ENCODE measurements around the gene CSKMT. TPM values are rescaled to one million over a fixed set of nuclear protein-coding genes. Genes with fewer than 3 reads are reported as not detected.

Gene CSKMT
- total RNA-seq, 1 donor from 2014 or later = 28.0 TPM

- no peaks in the 10 kb centered on the region for H3K9me3 Mint-ChIP-seq
- peak overlapping the region; percentile 95 for H3K27ac Mint-ChIP-seq
- H3K4me1 Mint-ChIP-seq (ENCODE audit: unreplicated experiment) = peaks cover 14% of the 10 kb centered on the region
- no peaks in the 10 kb centered on the region for H3K27me3 Mint-ChIP-seq
- DNase-seq (ENCODE audit: extremely low spot score, unreplicated experiment) = no peak
- H3K36me3 Mint-ChIP-seq = peaks cover 6% of the 10 kb centered on the region
- TF ChIP-seq CTCF (conservative IDR thresholded peaks at IDR 0.05) = no peak
- peak overlapping the region; percentile 98 for H3K4me3 Mint-ChIP-seq
These were observed 617 bp downstream of the CSKMT start for GRCh38 chr11:62665599-62666258.

DNA sequence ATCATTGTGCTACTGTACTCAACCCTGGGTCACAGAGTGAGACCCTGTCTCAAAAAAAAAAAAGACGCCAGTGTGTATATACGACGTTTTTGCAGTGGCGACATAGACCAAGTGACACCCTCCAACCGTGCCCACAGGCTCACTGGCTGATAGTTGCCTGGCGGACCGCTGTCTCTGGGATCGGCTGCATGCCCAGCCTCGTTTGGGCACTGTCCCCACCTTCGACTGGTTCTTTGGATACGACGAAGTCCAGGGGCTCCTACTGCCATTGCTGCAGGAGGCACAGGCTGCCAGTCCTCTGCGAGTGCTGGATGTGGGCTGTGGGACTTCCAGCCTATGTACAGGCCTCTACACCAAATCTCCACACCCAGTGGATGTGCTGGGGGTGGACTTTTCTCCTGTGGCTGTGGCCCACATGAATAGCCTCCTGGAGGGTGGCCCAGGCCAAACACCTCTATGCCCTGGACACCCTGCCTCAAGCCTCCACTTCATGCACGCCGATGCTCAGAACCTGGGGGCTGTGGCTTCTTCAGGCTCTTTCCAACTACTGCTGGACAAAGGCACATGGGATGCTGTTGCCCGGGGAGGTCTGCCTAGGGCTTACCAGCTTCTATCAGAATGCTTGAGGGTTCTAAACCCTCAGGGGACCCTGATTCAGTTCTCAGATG lies 1.3 kb downstream of the CSKMT start:
- H3K9me3 Mint-ChIP-seq = no peaks in the 10 kb centered on the region
- peaks cover 21% of the 10 kb centered on the region for H3K4me1 Mint-ChIP-seq (ENCODE audit: unreplicated experiment)
- DNase-seq (ENCODE audit: extremely low spot score, unreplicated experiment) = no peak
- no peaks in the 10 kb centered on the region for H3K27me3 Mint-ChIP-seq
- no peak for TF ChIP-seq CTCF (conservative IDR thresholded peaks at IDR 0.05)
- H3K4me3 Mint-ChIP-seq = peak overlapping the region; percentile 98
- H3K36me3 Mint-ChIP-seq = peaks cover 6% of the 10 kb centered on the region
- peak overlapping the region; percentile 95 for H3K27ac Mint-ChIP-seq

DNA sequence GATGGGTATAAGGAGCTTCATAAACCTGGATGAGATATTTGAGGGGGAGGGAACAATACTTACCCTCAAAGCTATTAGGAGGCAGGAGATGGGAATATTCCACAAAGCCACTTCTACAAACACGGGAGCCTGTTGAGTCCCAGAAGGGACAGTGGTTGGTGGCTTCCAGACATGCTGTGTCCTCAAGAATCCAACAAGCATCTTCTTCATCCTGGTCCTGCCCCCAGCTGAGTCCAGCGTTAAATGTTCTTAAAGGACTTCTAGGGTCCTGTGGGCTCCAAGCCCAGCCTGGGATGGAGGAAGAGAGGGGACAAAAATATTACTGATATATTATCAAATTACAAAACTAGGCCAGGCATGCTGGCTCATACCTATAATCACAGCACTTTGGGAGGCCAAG lies 2.3 kb downstream of the CSKMT start:
- no peak for TF ChIP-seq CTCF (conservative IDR thresholded peaks at IDR 0.05)
- no peaks in the 10 kb centered on the region for H3K9me3 Mint-ChIP-seq
- H3K4me1 Mint-ChIP-seq (ENCODE audit: unreplicated experiment) = peaks cover 24% of the 10 kb centered on the region
- peak overlapping the region; percentile 49 for H3K27ac Mint-ChIP-seq
- DNase-seq (ENCODE audit: extremely low spot score, unreplicated experiment) = no peak
- H3K36me3 Mint-ChIP-seq = peaks cover 9% of the 10 kb centered on the region
- no peaks in the 10 kb centered on the region for H3K27me3 Mint-ChIP-seq
- peak overlapping the region; percentile 98 for H3K4me3 Mint-ChIP-seq

GRCh38 chr11:62669420-62670161 lies 4.5 kb downstream of the CSKMT start:
- DNase-seq (ENCODE audit: extremely low spot score, unreplicated experiment) = no peak
- Mint-ChIP-seq H3K4me3 (peak overlapping the region; percentile 100), H3K27ac (peak overlapping the region; percentile 54), H3K36me3 (peaks cover 7% of the 10 kb centered on the region), H3K4me1 (ENCODE audit: unreplicated experiment) (peaks cover 24% of the 10 kb centered on the region), H3K27me3 (no peaks in the 10 kb centered on the region), H3K9me3 (no peaks in the 10 kb centered on the region)
- no peak for TF ChIP-seq CTCF (conservative IDR thresholded peaks at IDR 0.05)

GRCh38 chr11:62671236-62671607 lies 6.1 kb downstream of the CSKMT start:
- Mint-ChIP-seq H3K4me1 (ENCODE audit: unreplicated experiment) (peaks cover 24% of the 10 kb centered on the region), H3K27ac (peak overlapping the region; percentile 95), H3K9me3 (no peaks in the 10 kb centered on the region), H3K4me3 (peak overlapping the region; percentile 100), H3K36me3 (peaks cover 9% of the 10 kb centered on the region), H3K27me3 (no peaks in the 10 kb centered on the region)
- no peak for TF ChIP-seq CTCF (conservative IDR thresholded peaks at IDR 0.05)
- no peak for DNase-seq (ENCODE audit: extremely low spot score, unreplicated experiment)

Data from type B pancreatic cell (in vitro differentiated cells).